WTC11 (cell line): ENCODE measurements around the gene TTLL11. TPM values are rescaled to one million over a fixed set of nuclear protein-coding genes. Genes with fewer than 3 reads are reported as not detected.

Experiments used
- ATAC-seq: fragments of 200-7000 bp; cut with Tn5 transposase; 2 replicates; pipeline ENCODE4 v1.10.0; 2021; ENCODE audit warnings: mild to moderate bottlenecking, moderate library complexity
- CTCF ChIA-PET: fragments of 300-600 bp; sonication (Branson Sonifier 250); formaldehyde crosslinking; loops from one replicate; lab custom pipeline; 2021; ENCODE audit warnings: antibody characterized with exemption; lab: Charles Lee
- POLR2A ChIA-PET: fragments of 350-600 bp; sonication (Branson Sonifier 250); formaldehyde crosslinking; loops from one replicate; lab custom pipeline; 2021; ENCODE audit warnings: antibody characterized with exemption; lab: Charles Lee
- DNase-seq: peaks from one replicate; pipeline ENCODE4 v3.0.0; 2021; ENCODE audit warnings: low spot score
- H3K27ac Mint-ChIP-seq: 2 replicates; pipeline ENCODE4 v1.8.0; 2021; ENCODE audit warnings: mixed read lengths
- H3K27me3 Mint-ChIP-seq: 2 replicates; pipeline ENCODE4 v1.8.0; 2021; ENCODE audit warnings: low read depth, mild to moderate bottlenecking, moderate library complexity, mixed read lengths
- H3K36me3 Mint-ChIP-seq: 2 replicates; pipeline ENCODE4 v1.8.0; 2021; ENCODE audit warnings: mixed read lengths
- H3K4me1 Mint-ChIP-seq: 2 replicates; pipeline ENCODE4 v1.8.0; 2022; ENCODE audit warnings: mixed read lengths
- H3K4me3 Mint-ChIP-seq: 2 replicates; pipeline ENCODE4 v1.8.0; 2021; ENCODE audit warnings: mild to moderate bottlenecking, moderate library complexity, mixed read lengths
- H3K9me3 Mint-ChIP-seq: 2 replicates; pipeline ENCODE4 v1.8.0; 2021; ENCODE audit warnings: mixed read lengths
- CREM ChIP-seq: sonication (generic); formaldehyde crosslinking; IDR thresholded peaks from 2 replicates; pipeline ENCODE4 v1.8.1; 2022; ENCODE audit warnings: mild to moderate bottlenecking, missing genetic modification reagents, moderate library complexity
- EMX1 ChIP-seq: fragments of 250-450 bp; sonication (Bioruptor Pico); IDR thresholded peaks from 2 replicates; pipeline ENCODE4 v1.8.0; 2021; ENCODE audit warnings: mild to moderate bottlenecking
- FOXJ3 ChIP-seq: sonication (generic); formaldehyde crosslinking; IDR thresholded peaks from 2 replicates; pipeline ENCODE4 v1.9.0; 2021; ENCODE audit warnings: missing genetic modification reagents, mild to moderate bottlenecking, borderline replicate concordance
- GABPB1 ChIP-seq: sonication (generic); formaldehyde crosslinking; IDR thresholded peaks from 2 replicates; pipeline ENCODE4 v1.8.1; 2023; ENCODE audit warnings: mild to moderate bottlenecking, missing genetic modification reagents
- HMGA2 ChIP-seq: fragments of 250-450 bp; sonication (Bioruptor Pico); IDR thresholded peaks from 2 replicates; pipeline ENCODE4 v1.4.0; 2021; ENCODE audit warnings: mild to moderate bottlenecking, moderate library complexity
- NFATC4 ChIP-seq: fragments of 250-450 bp; sonication (Bioruptor Pico); IDR thresholded peaks from 2 replicates; pipeline ENCODE4 v1.9.0; 2021; ENCODE audit warnings: mild to moderate bottlenecking
- total RNA-seq: library from RNA; stranded (reverse); gene quantifications from 3 replicates; pipeline ENCODE4 v1.2.3, GENCODE V29; 2021
- TF ChIP-seq, protein P1 (sequence below): fragments of 250-450 bp; sonication (Bioruptor Pico); conservative IDR thresholded peaks from 2 replicates; pipeline ENCODE4 v1.9.0; 2021; ENCODE audit warnings: mild to moderate bottlenecking
- TF ChIP-seq, protein P2 (sequence below): sonication (generic); formaldehyde crosslinking; IDR thresholded peaks from 2 replicates; pipeline ENCODE4 v1.8.1; 2022; ENCODE audit warnings: mild to moderate bottlenecking, missing genetic modification reagents, moderate library complexity, borderline replicate concordance
- TF ChIP-seq, protein P3 (sequence below): sonication (generic); formaldehyde crosslinking; IDR thresholded peaks from 2 replicates; pipeline ENCODE4 v1.8.0; 2022; ENCODE audit warnings: mild to moderate bottlenecking, missing genetic modification reagents
- TF ChIP-seq, protein P4 (sequence below): fragments of 200-600 bp; IDR thresholded peaks from 2 replicates; pipeline ENCODE4 v1.8.0; 2022; ENCODE audit warnings: antibody characterized with exemption
- TF ChIP-seq, protein P5 (sequence below): sonication (generic); formaldehyde crosslinking; IDR thresholded peaks from 2 replicates; pipeline ENCODE4 v1.8.0; 2022; ENCODE audit warnings: mild to moderate bottlenecking, missing genetic modification reagents
- TF ChIP-seq, protein P6 (sequence below): sonication (generic); formaldehyde crosslinking; IDR thresholded peaks from 2 replicates; pipeline ENCODE4 v1.8.1; 2022; ENCODE audit warnings: missing genetic modification reagents, borderline replicate concordance
- TF ChIP-seq, protein P7 (sequence below): fragments of 250-450 bp; sonication (Bioruptor Pico); IDR thresholded peaks from 2 replicates; pipeline ENCODE4 v1.9.0; 2021; ENCODE audit warnings: mild to moderate bottlenecking

Gene TTLL11
- total RNA-seq, 1 experiment from 2014 or later, result 1.1 TPM

DNA sequence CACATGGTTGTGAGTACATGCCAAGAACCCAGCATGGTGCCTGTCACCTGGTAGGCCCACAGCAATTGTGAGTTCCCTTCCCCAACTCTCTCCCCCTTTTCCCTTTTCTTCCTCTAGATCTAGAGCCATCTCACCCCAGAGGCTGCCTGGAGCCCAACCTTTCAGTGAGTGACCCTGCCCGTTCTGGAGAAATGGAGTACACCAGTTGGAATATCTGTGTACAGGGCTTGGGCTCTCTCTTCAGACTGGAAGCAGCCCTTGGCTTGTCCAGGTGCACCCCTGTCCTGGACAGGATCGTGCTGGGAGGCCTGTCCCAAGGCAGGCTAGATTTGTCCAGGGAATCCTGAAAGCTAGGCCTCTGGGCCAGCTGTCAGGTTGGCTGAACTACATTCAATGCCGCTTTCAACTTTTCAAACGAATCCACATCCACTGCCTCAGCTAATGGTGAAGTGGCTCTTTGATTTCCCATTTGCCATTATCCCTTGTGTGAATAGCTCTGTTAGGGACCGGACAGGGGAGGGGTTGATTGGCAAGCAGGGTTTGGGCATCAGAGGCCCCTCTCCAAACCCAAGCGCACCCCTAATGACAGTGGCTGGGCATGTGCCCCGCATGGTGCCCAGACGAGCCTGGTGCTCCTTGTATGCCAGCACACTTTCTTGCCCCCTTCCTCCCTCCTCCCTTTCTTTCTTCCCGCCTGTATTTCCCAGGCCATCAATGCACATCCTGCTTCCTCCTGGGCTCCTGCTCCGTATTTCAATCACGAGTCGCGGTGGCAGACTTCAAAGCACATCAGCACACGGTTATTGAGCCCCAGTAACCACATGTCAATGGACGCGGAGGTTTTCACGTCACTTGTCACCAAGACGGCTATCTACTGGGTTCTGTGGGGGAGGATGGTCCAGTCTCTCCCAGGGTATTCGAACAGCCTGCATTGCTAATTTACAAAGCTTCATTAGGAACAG, 230.5 kb downstream of the TTLL11 start (continued):
- TF ChIP-seq, protein P1, sequence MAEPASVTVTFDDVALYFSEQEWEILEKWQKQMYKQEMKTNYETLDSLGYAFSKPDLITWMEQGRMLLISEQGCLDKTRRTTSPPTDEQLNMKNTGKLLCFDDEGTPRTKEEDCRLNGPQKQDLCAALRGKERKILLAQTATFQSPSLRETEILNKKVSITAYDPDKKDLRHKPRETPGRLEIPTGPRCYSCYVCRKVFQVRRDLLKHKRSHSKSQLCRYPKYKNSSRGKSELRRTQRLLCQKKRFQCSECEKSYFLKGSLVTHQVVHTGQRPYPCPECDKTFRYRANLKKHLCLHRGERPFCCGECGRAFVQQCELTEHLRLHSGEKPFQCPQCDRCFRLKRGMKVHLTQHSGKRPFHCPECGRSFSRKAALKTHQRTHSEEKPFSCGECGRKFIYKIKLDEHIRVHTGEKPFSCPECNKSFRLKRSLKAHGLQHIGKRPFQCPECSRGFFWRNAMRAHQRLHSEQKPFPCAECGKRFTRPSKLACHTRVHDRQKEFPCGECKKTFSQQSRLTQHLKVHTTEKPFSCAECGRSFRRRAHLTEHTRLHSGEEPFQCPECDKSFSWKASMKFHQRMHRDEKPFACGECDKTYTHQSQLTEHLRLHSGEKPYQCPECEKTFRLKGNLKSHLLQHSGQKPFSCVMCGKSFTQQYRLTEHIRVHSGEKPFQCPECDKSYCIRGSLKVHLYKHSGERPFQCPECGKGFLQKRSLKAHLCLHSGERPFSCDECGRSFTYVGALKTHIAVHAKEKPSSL (CRISPR knock-in tag), result no peak
- TF ChIP-seq HMGA2 (CRISPR knock-in tag), result no peak

DNA sequence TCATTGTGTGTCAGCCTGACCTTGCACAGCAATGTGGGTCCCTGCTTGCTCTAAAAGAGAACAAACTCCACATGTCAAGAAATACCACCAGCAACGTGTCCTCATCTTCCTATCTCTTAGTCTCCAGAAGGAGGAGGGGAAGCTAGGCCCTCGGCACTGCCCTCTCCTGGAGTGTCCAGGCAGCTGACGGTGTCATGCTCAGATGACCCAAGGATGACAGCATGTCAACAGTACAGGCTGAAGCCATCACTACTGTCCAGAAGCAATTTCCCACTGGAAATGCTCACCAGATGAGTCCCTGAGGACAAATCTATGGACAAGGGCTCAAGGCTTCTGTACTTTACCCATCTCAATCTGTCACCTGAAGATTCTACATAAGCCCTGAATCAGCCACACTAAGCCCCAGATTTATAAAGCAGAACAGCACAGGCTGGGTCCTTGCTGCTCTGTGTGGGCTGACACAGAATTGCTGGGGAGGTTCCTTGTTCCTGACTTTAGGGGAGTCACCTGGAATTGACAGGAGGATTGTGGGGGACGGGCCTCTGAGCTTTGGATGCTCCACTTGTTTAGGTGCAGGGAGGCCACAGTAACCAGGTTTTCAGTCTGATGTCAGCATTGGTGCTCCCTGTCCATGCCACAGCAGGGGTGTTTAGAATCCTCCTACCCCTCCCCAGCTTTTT, 231.5 kb downstream of the TTLL11 start:
- H3K27ac Mint-ChIP-seq, result no peak overlapping the region
- CTCF ChIA-PET, result interaction anchor here (0.5 to 2.9 kb wide), 23 partner anchors 9 to 316 kb away, joined by 3 to 15 read pairs (median 4); no protein-coding TSS in a partner anchor
- H3K4me1 Mint-ChIP-seq, result peaks cover 42% of the 10 kb centered on the region
- TF ChIP-seq, protein P2, sequence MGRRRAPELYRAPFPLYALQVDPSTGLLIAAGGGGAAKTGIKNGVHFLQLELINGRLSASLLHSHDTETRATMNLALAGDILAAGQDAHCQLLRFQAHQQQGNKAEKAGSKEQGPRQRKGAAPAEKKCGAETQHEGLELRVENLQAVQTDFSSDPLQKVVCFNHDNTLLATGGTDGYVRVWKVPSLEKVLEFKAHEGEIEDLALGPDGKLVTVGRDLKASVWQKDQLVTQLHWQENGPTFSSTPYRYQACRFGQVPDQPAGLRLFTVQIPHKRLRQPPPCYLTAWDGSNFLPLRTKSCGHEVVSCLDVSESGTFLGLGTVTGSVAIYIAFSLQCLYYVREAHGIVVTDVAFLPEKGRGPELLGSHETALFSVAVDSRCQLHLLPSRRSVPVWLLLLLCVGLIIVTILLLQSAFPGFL (CRISPR knock-in tag), result no peak
- TF ChIP-seq, protein P3, sequence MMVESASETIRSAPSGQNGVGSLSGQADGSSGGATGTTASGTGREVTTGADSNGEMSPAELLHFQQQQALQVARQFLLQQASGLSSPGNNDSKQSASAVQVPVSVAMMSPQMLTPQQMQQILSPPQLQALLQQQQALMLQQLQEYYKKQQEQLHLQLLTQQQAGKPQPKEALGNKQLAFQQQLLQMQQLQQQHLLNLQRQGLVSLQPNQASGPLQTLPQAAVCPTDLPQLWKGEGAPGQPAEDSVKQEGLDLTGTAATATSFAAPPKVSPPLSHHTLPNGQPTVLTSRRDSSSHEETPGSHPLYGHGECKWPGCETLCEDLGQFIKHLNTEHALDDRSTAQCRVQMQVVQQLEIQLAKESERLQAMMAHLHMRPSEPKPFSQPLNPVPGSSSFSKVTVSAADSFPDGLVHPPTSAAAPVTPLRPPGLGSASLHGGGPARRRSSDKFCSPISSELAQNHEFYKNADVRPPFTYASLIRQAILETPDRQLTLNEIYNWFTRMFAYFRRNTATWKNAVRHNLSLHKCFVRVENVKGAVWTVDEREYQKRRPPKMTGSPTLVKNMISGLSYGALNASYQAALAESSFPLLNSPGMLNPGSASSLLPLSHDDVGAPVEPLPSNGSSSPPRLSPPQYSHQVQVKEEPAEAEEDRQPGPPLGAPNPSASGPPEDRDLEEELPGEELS (CRISPR knock-in tag), result no peak
- TF ChIP-seq, protein P4, sequence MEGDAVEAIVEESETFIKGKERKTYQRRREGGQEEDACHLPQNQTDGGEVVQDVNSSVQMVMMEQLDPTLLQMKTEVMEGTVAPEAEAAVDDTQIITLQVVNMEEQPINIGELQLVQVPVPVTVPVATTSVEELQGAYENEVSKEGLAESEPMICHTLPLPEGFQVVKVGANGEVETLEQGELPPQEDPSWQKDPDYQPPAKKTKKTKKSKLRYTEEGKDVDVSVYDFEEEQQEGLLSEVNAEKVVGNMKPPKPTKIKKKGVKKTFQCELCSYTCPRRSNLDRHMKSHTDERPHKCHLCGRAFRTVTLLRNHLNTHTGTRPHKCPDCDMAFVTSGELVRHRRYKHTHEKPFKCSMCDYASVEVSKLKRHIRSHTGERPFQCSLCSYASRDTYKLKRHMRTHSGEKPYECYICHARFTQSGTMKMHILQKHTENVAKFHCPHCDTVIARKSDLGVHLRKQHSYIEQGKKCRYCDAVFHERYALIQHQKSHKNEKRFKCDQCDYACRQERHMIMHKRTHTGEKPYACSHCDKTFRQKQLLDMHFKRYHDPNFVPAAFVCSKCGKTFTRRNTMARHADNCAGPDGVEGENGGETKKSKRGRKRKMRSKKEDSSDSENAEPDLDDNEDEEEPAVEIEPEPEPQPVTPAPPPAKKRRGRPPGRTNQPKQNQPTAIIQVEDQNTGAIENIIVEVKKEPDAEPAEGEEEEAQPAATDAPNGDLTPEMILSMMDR, result peak; percentile 28; the same call in 1 of the 2 replicates
- TF ChIP-seq NFATC4 (CRISPR knock-in tag) (no peak), GABPB1 (CRISPR knock-in tag) (0 out of 2 replicates have a peak, but pooled peaks have one; percentile 32)
- TF ChIP-seq, protein P5, sequence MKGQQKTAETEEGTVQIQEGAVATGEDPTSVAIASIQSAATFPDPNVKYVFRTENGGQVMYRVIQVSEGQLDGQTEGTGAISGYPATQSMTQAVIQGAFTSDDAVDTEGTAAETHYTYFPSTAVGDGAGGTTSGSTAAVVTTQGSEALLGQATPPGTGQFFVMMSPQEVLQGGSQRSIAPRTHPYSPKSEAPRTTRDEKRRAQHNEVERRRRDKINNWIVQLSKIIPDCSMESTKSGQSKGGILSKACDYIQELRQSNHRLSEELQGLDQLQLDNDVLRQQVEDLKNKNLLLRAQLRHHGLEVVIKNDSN (CRISPR knock-in tag), result no peak
- TF ChIP-seq, all 79 proteins: peak for 2
- peak; percentile 82 for ATAC-seq
- Mint-ChIP-seq H3K36me3 (no peaks in the 10 kb centered on the region), H3K4me3 (no peak overlapping the region), H3K27me3 (no peaks in the 10 kb centered on the region), H3K9me3 (no peaks in the 10 kb centered on the region)
- POLR2A ChIA-PET, result no interaction called here
- peak; percentile 64 for DNase-seq

DNA sequence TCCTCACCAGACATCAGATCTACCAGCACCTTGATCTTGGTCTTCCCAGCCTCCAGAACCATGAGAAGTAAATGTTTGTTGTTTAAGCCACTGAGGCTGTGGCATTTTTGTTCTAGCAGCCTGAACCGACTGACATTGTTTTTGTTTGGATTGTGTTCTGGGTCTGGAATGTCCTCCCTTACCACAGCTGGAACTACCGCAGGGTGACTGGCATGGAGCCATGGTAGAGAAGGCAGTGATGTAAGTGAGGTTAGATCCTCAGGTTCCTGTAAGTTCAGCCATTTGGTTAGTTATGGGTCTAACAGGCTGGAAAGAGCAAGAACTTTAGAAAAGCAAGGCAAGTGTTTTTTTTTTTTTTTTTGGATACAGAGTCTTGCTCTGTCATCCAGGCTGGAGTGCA, 232.4 kb downstream of the TTLL11 start:
- DNase-seq, result no peak
- CTCF ChIA-PET, result interaction anchor here (0.7 to 2.9 kb wide), 12 partner anchors 23 to 315 kb away, joined by 3 to 15 read pairs (median 4); no protein-coding TSS in a partner anchor
- peaks cover 42% of the 10 kb centered on the region for H3K4me1 Mint-ChIP-seq
- TF ChIP-seq, protein P6, sequence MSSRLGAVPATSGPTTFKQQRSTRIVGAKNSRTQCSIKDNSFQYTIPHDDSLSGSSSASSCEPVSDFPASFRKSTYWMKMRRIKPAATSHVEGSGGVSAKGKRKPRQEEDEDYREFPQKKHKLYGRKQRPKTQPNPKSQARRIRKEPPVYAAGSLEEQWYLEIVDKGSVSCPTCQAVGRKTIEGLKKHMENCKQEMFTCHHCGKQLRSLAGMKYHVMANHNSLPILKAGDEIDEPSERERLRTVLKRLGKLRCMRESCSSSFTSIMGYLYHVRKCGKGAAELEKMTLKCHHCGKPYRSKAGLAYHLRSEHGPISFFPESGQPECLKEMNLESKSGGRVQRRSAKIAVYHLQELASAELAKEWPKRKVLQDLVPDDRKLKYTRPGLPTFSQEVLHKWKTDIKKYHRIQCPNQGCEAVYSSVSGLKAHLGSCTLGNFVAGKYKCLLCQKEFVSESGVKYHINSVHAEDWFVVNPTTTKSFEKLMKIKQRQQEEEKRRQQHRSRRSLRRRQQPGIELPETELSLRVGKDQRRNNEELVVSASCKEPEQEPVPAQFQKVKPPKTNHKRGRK (CRISPR knock-in tag), result no peak
- TF ChIP-seq, protein P5 (CRISPR knock-in tag), result no peak
- TF ChIP-seq CREM (CRISPR knock-in tag), result no peak
- no peak for TF ChIP-seq EMX1 (CRISPR knock-in tag)
- TF ChIP-seq, protein P7, sequence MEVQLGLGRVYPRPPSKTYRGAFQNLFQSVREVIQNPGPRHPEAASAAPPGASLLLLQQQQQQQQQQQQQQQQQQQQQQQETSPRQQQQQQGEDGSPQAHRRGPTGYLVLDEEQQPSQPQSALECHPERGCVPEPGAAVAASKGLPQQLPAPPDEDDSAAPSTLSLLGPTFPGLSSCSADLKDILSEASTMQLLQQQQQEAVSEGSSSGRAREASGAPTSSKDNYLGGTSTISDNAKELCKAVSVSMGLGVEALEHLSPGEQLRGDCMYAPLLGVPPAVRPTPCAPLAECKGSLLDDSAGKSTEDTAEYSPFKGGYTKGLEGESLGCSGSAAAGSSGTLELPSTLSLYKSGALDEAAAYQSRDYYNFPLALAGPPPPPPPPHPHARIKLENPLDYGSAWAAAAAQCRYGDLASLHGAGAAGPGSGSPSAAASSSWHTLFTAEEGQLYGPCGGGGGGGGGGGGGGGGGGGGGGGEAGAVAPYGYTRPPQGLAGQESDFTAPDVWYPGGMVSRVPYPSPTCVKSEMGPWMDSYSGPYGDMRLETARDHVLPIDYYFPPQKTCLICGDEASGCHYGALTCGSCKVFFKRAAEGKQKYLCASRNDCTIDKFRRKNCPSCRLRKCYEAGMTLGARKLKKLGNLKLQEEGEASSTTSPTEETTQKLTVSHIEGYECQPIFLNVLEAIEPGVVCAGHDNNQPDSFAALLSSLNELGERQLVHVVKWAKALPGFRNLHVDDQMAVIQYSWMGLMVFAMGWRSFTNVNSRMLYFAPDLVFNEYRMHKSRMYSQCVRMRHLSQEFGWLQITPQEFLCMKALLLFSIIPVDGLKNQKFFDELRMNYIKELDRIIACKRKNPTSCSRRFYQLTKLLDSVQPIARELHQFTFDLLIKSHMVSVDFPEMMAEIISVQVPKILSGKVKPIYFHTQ (CRISPR knock-in tag), result no peak
- no peak for TF ChIP-seq FOXJ3 (CRISPR knock-in tag)

More for the DNA sequence above, 232.4 kb downstream of the TTLL11 start:
- H3K27ac Mint-ChIP-seq, result no peak overlapping the region
- no peaks in the 10 kb centered on the region for H3K27me3 Mint-ChIP-seq
- H3K36me3 Mint-ChIP-seq, result no peaks in the 10 kb centered on the region
- POLR2A ChIA-PET, result no interaction called here
- no peak overlapping the region for H3K4me3 Mint-ChIP-seq
- no peak for ATAC-seq
- H3K9me3 Mint-ChIP-seq, result no peaks in the 10 kb centered on the region
